DMS114 treated with DMSO at 0.1 percent for 48 hours (cell line): ENCODE data around the gene CDC73.
"Not testable (repeated sequence)": the region's sequence is repeated elsewhere in the genome, so short reads cannot be mapped to it uniquely, and the experiment has no call there.

Experiments used
- DNase-seq: peaks from one replicate; lab custom pipeline; 2025; ENCODE audit not compliant: unreplicated experiment; lab: John Stamatoyannopoulos, UW

Gene CDC73

GRCh38 chr1:193281894-193282293, 160.1 kb downstream of the CDC73 start:
- no peak for DNase-seq

- DNase-seq, result no peak
These were observed 161.2 kb downstream of the CDC73 start for GRCh38 chr1:193283016-193283415.

GRCh38 chr1:193284219-193284618, 162.4 kb downstream of the CDC73 start:
- DNase-seq, result no peak

- DNase-seq, result no peak
These were observed 163.8 kb downstream of the CDC73 start for GRCh38 chr1:193285641-193286040.

- not testable (repeated sequence) for DNase-seq
These were observed 166.8 kb downstream of the CDC73 start for GRCh38 chr1:193288548-193289080.

GRCh38 chr1:193293726-193294125, 171.9 kb downstream of the CDC73 start:
- DNase-seq, result no peak

GRCh38 chr1:193299038-193299437, 177.2 kb downstream of the CDC73 start:
- no peak for DNase-seq

GRCh38 chr1:193301746-193302145, 179.9 kb downstream of the CDC73 start:
- DNase-seq, result no peak

GRCh38 chr1:193303849-193304248, 182.0 kb downstream of the CDC73 start:
- DNase-seq, result no peak
